Immature natural killer cell (primary cell): Measurements from ENCODE around the gene CLCN2. TPM values are rescaled to one million over a fixed set of nuclear protein-coding genes. Genes with fewer than 3 reads are reported as not detected.

Experiments
- DNase-seq, 3 donors: peaks; one replicate each; pipeline ENCODE4 v3.0.0; 2022; ENCODE audit warnings: mixed read lengths in 1 of 3
- H3K27ac Mint-ChIP-seq, 6 donors: one replicate each; pipeline ENCODE4 v1.8.0; 2020; ENCODE audit warnings: mixed read lengths in 6 of 6, mild to moderate bottlenecking in 5 of 6, inconsistent platforms in 4 of 6, moderate library complexity in 3 of 6
- H3K27me3 Mint-ChIP-seq, 3 donors: one replicate each; pipeline ENCODE4 v1.8.0; 2020 to 2021; ENCODE audit warnings: low read depth in 3 of 3, mild to moderate bottlenecking in 3 of 3, mixed read lengths in 3 of 3, moderate library complexity in 3 of 3, inconsistent platforms in 1 of 3
- H3K36me3 Mint-ChIP-seq, 3 donors: one replicate each; pipeline ENCODE4 v1.8.0; 2020; ENCODE audit warnings: mixed read lengths in 3 of 3, inconsistent platforms in 2 of 3, mild to moderate bottlenecking in 2 of 3
- H3K4me1 Mint-ChIP-seq, 2 donors: one replicate each; pipeline ENCODE4 v1.8.0; 2020; ENCODE audit warnings: inconsistent platforms in 2 of 2, mild to moderate bottlenecking in 2 of 2, mixed read lengths in 2 of 2, moderate library complexity in 1 of 2
- H3K4me3 Mint-ChIP-seq, 5 donors: one replicate each; pipeline ENCODE4 v1.8.0; 2020; ENCODE audit warnings: mild to moderate bottlenecking in 5 of 5, mixed read lengths in 5 of 5, inconsistent platforms in 3 of 5, moderate library complexity in 3 of 5
- H3K9me3 Mint-ChIP-seq, 6 donors: one replicate each; pipeline ENCODE4 v1.8.0; 2020; ENCODE audit warnings: mild to moderate bottlenecking in 6 of 6, mixed read lengths in 6 of 6, inconsistent platforms in 4 of 6, moderate library complexity in 3 of 6
- polyA plus RNA-seq, 3 donors: library from polyadenylated mRNA; unstranded; fragments of 300-500 nt; fragmentation: Illumina TruSeq; gene quantifications; one replicate each; pipeline ENCODE4 v1.2.3, GENCODE V29; 2021

The CLCN2 gene
- polyA plus RNA-seq, 3 donors from 2014 or later: 0.57 to 0.76 TPM; not detected in 1

GRCh38 chr3:184311633-184312032 lies 49.8 kb downstream of the CLCN2 start:
- peaks cover 13 to 15% of the 10 kb centered on the region in 2 donors for H3K4me1 Mint-ChIP-seq
- H3K9me3 Mint-ChIP-seq: no peaks in the 10 kb centered on the region
- H3K27me3 Mint-ChIP-seq: peaks cover 2 to 17% (median 6%) of the 10 kb centered on the region in 3 donors
- peak overlapping the region in 2 of 6 donors; percentile 54 to 76 for H3K27ac Mint-ChIP-seq
- no peak for DNase-seq
- peaks cover 13 to 25% (median 22%) of the 10 kb centered on the region in 3 donors for H3K36me3 Mint-ChIP-seq
- peak overlapping the region in 3 of 5 donors; percentile 6 to 58 (median 44) for H3K4me3 Mint-ChIP-seq

GRCh38 chr3:184308744-184309143 lies 52.7 kb downstream of the CLCN2 start:
- Mint-ChIP-seq H3K9me3 (no peaks in the 10 kb centered on the region), H3K27me3 (peaks cover 0 to 8% (median 5%) of the 10 kb centered on the region in 3 donors), H3K4me1 (no peaks in the 10 kb centered on the region), H3K27ac (no peak overlapping the region), H3K4me3 (no peak overlapping the region), H3K36me3 (peaks cover 20 to 49% (median 35%) of the 10 kb centered on the region in 3 donors)
- DNase-seq: no peak

- Mint-ChIP-seq H3K4me3 (no peak overlapping the region), H3K9me3 (no peaks in the 10 kb centered on the region), H3K4me1 (peaks cover 0 to 5% of the 10 kb centered on the region in 2 donors), H3K36me3 (peaks cover 20 to 55% (median 41%) of the 10 kb centered on the region in 3 donors), H3K27ac (peak overlapping the region in 2 of 6 donors; percentile 23), H3K27me3 (peaks cover 0 to 5% (median 4%) of the 10 kb centered on the region in 3 donors)
- no peak for DNase-seq
Observed at GRCh38 chr3:184307915-184308314, 53.5 kb downstream of the CLCN2 start.

GRCh38 chr3:184306341-184306972 lies 54.9 kb downstream of the CLCN2 start:
- no peak for DNase-seq
- Mint-ChIP-seq H3K36me3 (peaks cover 23 to 67% (median 48%) of the 10 kb centered on the region in 3 donors), H3K27ac (peak overlapping the region in 1 of 6 donors; percentile 12), H3K9me3 (no peaks in the 10 kb centered on the region), H3K4me3 (no peak overlapping the region), H3K4me1 (peaks cover 0 to 13% of the 10 kb centered on the region in 2 donors), H3K27me3 (peaks cover 0 to 5% (median 2%) of the 10 kb centered on the region in 3 donors)

GRCh38 chr3:184305577-184305976 lies 55.8 kb downstream of the CLCN2 start:
- H3K27me3 Mint-ChIP-seq: peaks cover 0 to 5% (median 2%) of the 10 kb centered on the region in 3 donors
- H3K27ac Mint-ChIP-seq: peak overlapping the region in 2 of 6 donors; percentile 44 to 74

GRCh38 chr3:184300378-184300720 lies 61.1 kb downstream of the CLCN2 start:
- Mint-ChIP-seq H3K27ac (peak overlapping the region; percentile 11 to 91 (median 86)), H3K4me1 (peaks cover 22 to 41% of the 10 kb centered on the region in 2 donors), H3K36me3 (peaks cover 7 to 37% (median 16%) of the 10 kb centered on the region in 3 donors), H3K27me3 (peaks cover 0 to 6% (median 2%) of the 10 kb centered on the region in 3 donors), H3K9me3 (no peaks in the 10 kb centered on the region), H3K4me3 (peak overlapping the region; percentile 92 to 97 (median 92))
- no peak for DNase-seq

More at GRCh38 chr3:184305577-184305976, 55.8 kb downstream of the CLCN2 start:
- Mint-ChIP-seq H3K36me3 (peaks cover 23 to 72% (median 48%) of the 10 kb centered on the region in 3 donors), H3K4me3 (no peak overlapping the region), H3K9me3 (no peaks in the 10 kb centered on the region), H3K4me1 (peaks cover 2 to 19% of the 10 kb centered on the region in 2 donors)
- DNase-seq: no peak

- DNase-seq: no peak
- Mint-ChIP-seq H3K4me3 (peak overlapping the region; percentile 92 to 97 (median 92)), H3K27me3 (peaks cover 0 to 6% (median 2%) of the 10 kb centered on the region in 3 donors), H3K36me3 (peaks cover 7 to 34% (median 16%) of the 10 kb centered on the region in 3 donors), H3K9me3 (no peaks in the 10 kb centered on the region), H3K27ac (peak overlapping the region; percentile 80 to 96 (median 90)), H3K4me1 (peaks cover 22 to 41% of the 10 kb centered on the region in 2 donors)
Observed at GRCh38 chr3:184299488-184300377, 61.7 kb downstream of the CLCN2 start.

GRCh38 chr3:184298759-184299487 lies 62.5 kb downstream of the CLCN2 start, which contains the start of gene PSMD2:
PSMD2 (plus strand) TSS chr3:184299241; CDS start chr3:184299267, 26 bp downstream.
- H3K4me1 Mint-ChIP-seq: peaks cover 22 to 41% of the 10 kb centered on the region in 2 donors
- H3K9me3 Mint-ChIP-seq: no peaks in the 10 kb centered on the region
- peak within 1 kb of the TSS; percentile 84 to 96 (median 91) for H3K27ac Mint-ChIP-seq
- DNase-seq: peak; percentile 96 to 97 (median 96)
- H3K36me3 Mint-ChIP-seq: peaks cover 3 to 26% (median 13%) of the 10 kb centered on the region in 3 donors
- H3K27me3 Mint-ChIP-seq: peaks cover 0 to 6% (median 2%) of the 10 kb centered on the region in 3 donors
- H3K4me3 Mint-ChIP-seq: peak within 1 kb of the TSS; percentile 92 to 97 (median 92)

- H3K27ac Mint-ChIP-seq: no peak overlapping the region
- H3K27me3 Mint-ChIP-seq: peaks cover 0 to 6% (median 2%) of the 10 kb centered on the region in 3 donors
- H3K4me1 Mint-ChIP-seq: peaks cover 22 to 29% of the 10 kb centered on the region in 2 donors
- H3K4me3 Mint-ChIP-seq: peak overlapping the region in 4 of 5 donors; percentile 29 to 92 (median 50)
- no peaks in the 10 kb centered on the region for H3K9me3 Mint-ChIP-seq
- H3K36me3 Mint-ChIP-seq: peaks cover 0 to 9% (median under 1%) of the 10 kb centered on the region in 3 donors
- no peak for DNase-seq
Observed at GRCh38 chr3:184296616-184297015, 64.8 kb downstream of the CLCN2 start.

Other genes with a start within 250 kb of the CLCN2 start
- 10 to 100 TPM; 34.6 to 51.5 (median 50.2) TPM for gene EIF2B5, start 226.2 kb downstream of the CLCN2 start, polyA plus RNA-seq
- 10 to 100 TPM; 12.7 to 13.4 (median 13.2) TPM for gene DVL3, start 206.2 kb downstream of the CLCN2 start, polyA plus RNA-seq
- gene AP2M1, start 186.8 kb downstream of the CLCN2 start, polyA plus RNA-seq: 100 to 1,000 TPM; 270 to 364 (median 329) TPM
- 10 to 100 TPM; 19.1 to 47.1 (median 28.9) TPM for gene ABCF3, start 175.4 kb downstream of the CLCN2 start, polyA plus RNA-seq
- not detected for gene VWA5B2, start 132.0 kb downstream of the CLCN2 start, polyA plus RNA-seq
- 10 to 100 TPM; 35.7 to 62.5 (median 46.8) TPM for gene ALG3, start 112.6 kb downstream of the CLCN2 start, polyA plus RNA-seq
- 1 to 10 TPM; 1.7 to 5.4 (median 3.3) TPM for gene EEF1AKMT4, start 111.9 kb downstream of the CLCN2 start, polyA plus RNA-seq
- gene CAMK2N2, start 100.1 kb downstream of the CLCN2 start, polyA plus RNA-seq: not detected
- not detected for gene ECE2, start 85.6 kb downstream of the CLCN2 start, polyA plus RNA-seq
- 100 to 1,000 TPM; 169 to 295 (median 250) TPM for gene PSMD2, start 62.4 kb downstream of the CLCN2 start, polyA plus RNA-seq
- gene EIF4G1, start 47.0 kb downstream of the CLCN2 start, polyA plus RNA-seq: 10 to 100 TPM in 2 of 3 donors, 1 to 10 TPM in 1; 6.4 to 55.9 (median 13.4) TPM
- 1 to 10 TPM; 2.4 to 3.0 (median 2.8) TPM for gene FAM131A, start 24.0 kb downstream of the CLCN2 start, polyA plus RNA-seq
- gene POLR2H, start 105 bp upstream of the CLCN2 start, polyA plus RNA-seq: 10 to 100 TPM; 57.2 to 61.2 (median 59.5) TPM
- gene THPO, start 16.6 kb upstream of the CLCN2 start, polyA plus RNA-seq: not detected
- not detected for gene CHRD, start 18.4 kb upstream of the CLCN2 start, polyA plus RNA-seq
- 1 to 10 TPM in 1 of 3 donors, not detected in 2; 3.0 TPM for gene EPHB3, start 200.2 kb upstream of the CLCN2 start, polyA plus RNA-seq